Measurements from ENCODE around the gene CDK13.

The CDK13 gene

DNA sequence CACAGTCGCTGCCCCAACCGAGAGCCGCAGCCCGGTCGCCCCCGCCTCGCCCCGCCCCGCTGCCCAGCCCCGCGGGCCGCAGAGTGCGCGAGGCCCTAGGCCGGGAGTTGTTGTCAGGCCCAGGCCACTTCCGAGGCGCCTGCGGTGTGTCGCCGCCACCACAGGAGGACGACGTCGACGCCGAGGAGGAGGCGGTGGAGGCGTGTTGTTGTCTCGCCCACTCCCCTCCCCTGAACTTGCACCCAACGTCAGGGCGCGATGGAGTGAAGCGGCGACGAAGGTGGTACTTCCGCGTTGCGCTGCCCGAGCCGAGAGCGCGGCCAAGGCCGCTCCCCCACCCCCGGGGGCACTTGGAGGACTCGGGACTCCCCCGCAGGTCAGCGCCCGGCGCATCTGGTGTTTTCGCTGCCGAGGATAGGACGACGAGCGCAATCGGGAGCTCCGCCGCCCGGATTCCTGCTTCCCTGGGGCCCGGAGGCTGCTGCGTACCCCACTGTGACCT lies at the start of gene CDK13 (continued):
- TF ChIP-seq, protein P1, sequence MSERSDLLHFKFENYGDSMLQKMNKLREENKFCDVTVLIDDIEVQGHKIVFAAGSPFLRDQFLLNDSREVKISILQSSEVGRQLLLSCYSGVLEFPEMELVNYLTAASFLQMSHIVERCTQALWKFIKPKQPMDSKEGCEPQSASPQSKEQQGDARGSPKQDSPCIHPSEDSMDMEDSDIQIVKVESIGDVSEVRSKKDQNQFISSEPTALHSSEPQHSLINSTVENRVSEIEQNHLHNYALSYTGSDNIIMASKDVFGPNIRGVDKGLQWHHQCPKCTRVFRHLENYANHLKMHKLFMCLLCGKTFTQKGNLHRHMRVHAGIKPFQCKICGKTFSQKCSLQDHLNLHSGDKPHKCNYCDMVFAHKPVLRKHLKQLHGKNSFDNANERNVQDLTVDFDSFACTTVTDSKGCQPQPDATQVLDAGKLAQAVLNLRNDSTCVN (tag by site-specific recombination; optimal IDR thresholded peaks at IDR 0.05): peak; percentile 26
- TF ChIP-seq, protein P2, sequence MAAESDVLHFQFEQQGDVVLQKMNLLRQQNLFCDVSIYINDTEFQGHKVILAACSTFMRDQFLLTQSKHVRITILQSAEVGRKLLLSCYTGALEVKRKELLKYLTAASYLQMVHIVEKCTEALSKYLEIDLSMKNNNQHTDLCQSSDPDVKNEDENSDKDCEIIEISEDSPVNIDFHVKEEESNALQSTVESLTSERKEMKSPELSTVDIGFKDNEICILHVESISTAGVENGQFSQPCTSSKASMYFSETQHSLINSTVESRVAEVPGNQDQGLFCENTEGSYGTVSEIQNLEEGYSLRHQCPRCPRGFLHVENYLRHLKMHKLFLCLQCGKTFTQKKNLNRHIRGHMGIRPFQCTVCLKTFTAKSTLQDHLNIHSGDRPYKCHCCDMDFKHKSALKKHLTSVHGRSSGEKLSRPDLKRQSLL (tag by site-specific recombination; IDR thresholded peaks at IDR 0.05): no peak
- TF ChIP-seq ZSCAN30 (tag by site-specific recombination; IDR thresholded peaks at IDR 0.05): no peak
- no peak for TF ChIP-seq RBAK (tag by site-specific recombination; IDR thresholded peaks at IDR 0.05)
- TF ChIP-seq, protein P3, sequence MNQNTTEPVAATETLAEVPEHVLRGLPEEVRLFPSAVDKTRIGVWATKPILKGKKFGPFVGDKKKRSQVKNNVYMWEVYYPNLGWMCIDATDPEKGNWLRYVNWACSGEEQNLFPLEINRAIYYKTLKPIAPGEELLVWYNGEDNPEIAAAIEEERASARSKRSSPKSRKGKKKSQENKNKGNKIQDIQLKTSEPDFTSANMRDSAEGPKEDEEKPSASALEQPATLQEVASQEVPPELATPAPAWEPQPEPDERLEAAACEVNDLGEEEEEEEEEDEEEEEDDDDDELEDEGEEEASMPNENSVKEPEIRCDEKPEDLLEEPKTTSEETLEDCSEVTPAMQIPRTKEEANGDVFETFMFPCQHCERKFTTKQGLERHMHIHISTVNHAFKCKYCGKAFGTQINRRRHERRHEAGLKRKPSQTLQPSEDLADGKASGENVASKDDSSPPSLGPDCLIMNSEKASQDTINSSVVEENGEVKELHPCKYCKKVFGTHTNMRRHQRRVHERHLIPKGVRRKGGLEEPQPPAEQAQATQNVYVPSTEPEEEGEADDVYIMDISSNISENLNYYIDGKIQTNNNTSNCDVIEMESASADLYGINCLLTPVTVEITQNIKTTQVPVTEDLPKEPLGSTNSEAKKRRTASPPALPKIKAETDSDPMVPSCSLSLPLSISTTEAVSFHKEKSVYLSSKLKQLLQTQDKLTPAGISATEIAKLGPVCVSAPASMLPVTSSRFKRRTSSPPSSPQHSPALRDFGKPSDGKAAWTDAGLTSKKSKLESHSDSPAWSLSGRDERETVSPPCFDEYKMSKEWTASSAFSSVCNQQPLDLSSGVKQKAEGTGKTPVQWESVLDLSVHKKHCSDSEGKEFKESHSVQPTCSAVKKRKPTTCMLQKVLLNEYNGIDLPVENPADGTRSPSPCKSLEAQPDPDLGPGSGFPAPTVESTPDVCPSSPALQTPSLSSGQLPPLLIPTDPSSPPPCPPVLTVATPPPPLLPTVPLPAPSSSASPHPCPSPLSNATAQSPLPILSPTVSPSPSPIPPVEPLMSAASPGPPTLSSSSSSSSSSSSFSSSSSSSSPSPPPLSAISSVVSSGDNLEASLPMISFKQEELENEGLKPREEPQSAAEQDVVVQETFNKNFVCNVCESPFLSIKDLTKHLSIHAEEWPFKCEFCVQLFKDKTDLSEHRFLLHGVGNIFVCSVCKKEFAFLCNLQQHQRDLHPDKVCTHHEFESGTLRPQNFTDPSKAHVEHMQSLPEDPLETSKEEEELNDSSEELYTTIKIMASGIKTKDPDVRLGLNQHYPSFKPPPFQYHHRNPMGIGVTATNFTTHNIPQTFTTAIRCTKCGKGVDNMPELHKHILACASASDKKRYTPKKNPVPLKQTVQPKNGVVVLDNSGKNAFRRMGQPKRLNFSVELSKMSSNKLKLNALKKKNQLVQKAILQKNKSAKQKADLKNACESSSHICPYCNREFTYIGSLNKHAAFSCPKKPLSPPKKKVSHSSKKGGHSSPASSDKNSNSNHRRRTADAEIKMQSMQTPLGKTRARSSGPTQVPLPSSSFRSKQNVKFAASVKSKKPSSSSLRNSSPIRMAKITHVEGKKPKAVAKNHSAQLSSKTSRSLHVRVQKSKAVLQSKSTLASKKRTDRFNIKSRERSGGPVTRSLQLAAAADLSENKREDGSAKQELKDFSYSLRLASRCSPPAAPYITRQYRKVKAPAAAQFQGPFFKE (tag by site-specific recombination; IDR thresholded peaks at IDR 0.05; ENCODE audit: borderline replicate concordance): no peak
- no peak for TF ChIP-seq ZNF184 (tag by site-specific recombination; IDR thresholded peaks at IDR 0.05)
- TF ChIP-seq, protein P4, sequence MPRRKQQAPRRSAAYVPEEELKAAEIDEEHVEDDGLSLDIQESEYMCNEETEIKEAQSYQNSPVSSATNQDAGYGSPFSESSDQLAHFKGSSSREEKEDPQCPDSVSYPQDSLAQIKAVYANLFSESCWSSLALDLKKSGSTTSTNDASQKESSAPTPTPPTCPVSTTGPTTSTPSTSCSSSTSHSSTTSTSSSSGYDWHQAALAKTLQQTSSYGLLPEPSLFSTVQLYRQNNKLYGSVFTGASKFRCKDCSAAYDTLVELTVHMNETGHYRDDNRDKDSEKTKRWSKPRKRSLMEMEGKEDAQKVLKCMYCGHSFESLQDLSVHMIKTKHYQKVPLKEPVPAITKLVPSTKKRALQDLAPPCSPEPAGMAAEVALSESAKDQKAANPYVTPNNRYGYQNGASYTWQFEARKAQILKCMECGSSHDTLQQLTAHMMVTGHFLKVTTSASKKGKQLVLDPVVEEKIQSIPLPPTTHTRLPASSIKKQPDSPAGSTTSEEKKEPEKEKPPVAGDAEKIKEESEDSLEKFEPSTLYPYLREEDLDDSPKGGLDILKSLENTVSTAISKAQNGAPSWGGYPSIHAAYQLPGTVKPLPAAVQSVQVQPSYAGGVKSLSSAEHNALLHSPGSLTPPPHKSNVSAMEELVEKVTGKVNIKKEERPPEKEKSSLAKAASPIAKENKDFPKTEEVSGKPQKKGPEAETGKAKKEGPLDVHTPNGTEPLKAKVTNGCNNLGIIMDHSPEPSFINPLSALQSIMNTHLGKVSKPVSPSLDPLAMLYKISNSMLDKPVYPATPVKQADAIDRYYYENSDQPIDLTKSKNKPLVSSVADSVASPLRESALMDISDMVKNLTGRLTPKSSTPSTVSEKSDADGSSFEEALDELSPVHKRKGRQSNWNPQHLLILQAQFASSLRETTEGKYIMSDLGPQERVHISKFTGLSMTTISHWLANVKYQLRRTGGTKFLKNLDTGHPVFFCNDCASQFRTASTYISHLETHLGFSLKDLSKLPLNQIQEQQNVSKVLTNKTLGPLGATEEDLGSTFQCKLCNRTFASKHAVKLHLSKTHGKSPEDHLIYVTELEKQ (tag by site-specific recombination; IDR thresholded peaks at IDR 0.05; ENCODE audit: borderline replicate concordance): no peak
- no peak for TF ChIP-seq REPIN1 (tag by site-specific recombination; IDR thresholded peaks at IDR 0.05; ENCODE audit: low read depth)
- TF ChIP-seq SP7 (tag by site-specific recombination; IDR thresholded peaks at IDR 0.05): no peak
- TF ChIP-seq, protein P5, sequence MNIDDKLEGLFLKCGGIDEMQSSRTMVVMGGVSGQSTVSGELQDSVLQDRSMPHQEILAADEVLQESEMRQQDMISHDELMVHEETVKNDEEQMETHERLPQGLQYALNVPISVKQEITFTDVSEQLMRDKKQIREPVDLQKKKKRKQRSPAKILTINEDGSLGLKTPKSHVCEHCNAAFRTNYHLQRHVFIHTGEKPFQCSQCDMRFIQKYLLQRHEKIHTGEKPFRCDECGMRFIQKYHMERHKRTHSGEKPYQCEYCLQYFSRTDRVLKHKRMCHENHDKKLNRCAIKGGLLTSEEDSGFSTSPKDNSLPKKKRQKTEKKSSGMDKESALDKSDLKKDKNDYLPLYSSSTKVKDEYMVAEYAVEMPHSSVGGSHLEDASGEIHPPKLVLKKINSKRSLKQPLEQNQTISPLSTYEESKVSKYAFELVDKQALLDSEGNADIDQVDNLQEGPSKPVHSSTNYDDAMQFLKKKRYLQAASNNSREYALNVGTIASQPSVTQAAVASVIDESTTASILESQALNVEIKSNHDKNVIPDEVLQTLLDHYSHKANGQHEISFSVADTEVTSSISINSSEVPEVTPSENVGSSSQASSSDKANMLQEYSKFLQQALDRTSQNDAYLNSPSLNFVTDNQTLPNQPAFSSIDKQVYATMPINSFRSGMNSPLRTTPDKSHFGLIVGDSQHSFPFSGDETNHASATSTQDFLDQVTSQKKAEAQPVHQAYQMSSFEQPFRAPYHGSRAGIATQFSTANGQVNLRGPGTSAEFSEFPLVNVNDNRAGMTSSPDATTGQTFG (tag by site-specific recombination; IDR thresholded peaks at IDR 0.05; ENCODE audit: borderline replicate concordance): no peak
- TF ChIP-seq ZNF155 (tag by site-specific recombination; IDR thresholded peaks at IDR 0.05): no peak
- TF ChIP-seq, protein P6, sequence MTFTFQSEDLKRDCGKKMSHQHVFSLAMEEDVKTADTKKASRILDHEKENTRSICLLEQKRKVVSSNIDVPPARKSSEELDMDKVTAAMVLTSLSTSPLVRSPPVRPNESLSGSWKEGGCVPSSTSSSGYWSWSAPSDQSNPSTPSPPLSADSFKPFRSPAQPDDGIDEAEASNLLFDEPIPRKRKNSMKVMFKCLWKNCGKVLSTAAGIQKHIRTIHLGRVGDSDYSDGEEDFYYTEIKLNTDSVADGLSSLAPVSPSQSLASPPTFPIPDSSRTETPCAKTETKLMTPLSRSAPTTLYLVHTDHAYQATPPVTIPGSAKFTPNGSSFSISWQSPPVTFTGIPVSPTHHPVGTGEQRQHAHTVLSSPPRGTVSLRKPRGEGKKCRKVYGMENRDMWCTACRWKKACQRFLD (tag by site-specific recombination; IDR thresholded peaks at IDR 0.05): no peak
- TF ChIP-seq KLF9 (tag by site-specific recombination; IDR thresholded peaks at IDR 0.05; ENCODE audit: low read depth): peak; percentile 47; the same call in 1 of the 2 replicates
- 0 out of 2 replicates have a peak, but pooled peaks have one; percentile 14 for TF ChIP-seq BCL11B (tag by site-specific recombination; IDR thresholded peaks at IDR 0.05; ENCODE audit: low read depth)
- 0 out of 2 replicates have a peak, but pooled peaks have one; percentile 16 for TF ChIP-seq ZNF777 (tag by site-specific recombination; IDR thresholded peaks at IDR 0.05; ENCODE audit: borderline replicate concordance)
- TF ChIP-seq, protein P7, sequence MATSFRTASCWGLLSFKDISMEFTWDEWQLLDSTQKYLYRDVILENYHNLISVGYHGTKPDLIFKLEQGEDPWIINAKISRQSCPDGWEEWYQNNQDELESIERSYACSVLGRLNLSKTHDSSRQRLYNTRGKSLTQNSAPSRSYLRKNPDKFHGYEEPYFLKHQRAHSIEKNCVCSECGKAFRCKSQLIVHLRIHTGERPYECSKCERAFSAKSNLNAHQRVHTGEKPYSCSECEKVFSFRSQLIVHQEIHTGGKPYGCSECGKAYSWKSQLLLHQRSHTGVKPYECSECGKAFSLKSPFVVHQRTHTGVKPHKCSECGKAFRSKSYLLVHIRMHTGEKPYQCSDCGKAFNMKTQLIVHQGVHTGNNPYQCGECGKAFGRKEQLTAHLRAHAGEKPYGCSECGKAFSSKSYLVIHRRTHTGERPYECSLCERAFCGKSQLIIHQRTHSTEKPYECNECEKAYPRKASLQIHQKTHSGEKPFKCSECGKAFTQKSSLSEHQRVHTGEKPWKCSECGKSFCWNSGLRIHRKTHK (tag by site-specific recombination; IDR thresholded peaks at IDR 0.05): no peak
- 0 out of 2 replicates have a peak, but pooled peaks have one; percentile 36 for TF ChIP-seq KLF1 (tag by site-specific recombination; IDR thresholded peaks at IDR 0.05)
- TF ChIP-seq ZNF664 (tag by site-specific recombination; IDR thresholded peaks at IDR 0.05): no peak
- 0 out of 2 replicates have a peak, but pooled peaks have one; percentile 21 for TF ChIP-seq OSR2 (tag by site-specific recombination; IDR thresholded peaks at IDR 0.05)
- no peak for TF ChIP-seq ZBTB1 (tag by site-specific recombination; IDR thresholded peaks at IDR 0.05)
- TF ChIP-seq ZNF510 (tag by site-specific recombination; IDR thresholded peaks at IDR 0.05; ENCODE audit: insufficient replicate concordance): no peak
- TF ChIP-seq KLF8 (tag by site-specific recombination; IDR thresholded peaks at IDR 0.05): peak; percentile 75
